KMS-11 (cell line): ENCODE data around the gene UNC119.

Experiments
- H2AFZ ChIP-seq: fragments of 200-600 bp; sonication (generic); 2 replicates; pipeline ENCODE4 v1.6.1; 2016; ENCODE audit warnings: antibody characterized with exemption, mixed run types, low read depth
- H3K27ac ChIP-seq: fragments of 200-600 bp; sonication (generic); 2 replicates; pipeline ENCODE4 v1.6.1; 2016; ENCODE audit warnings: mild to moderate bottlenecking, mixed run types
- H3K27me3 ChIP-seq: fragments of 200-600 bp; sonication (generic); 2 replicates; pipeline ENCODE4 v1.6.1; 2017; ENCODE audit warnings: mild to moderate bottlenecking, low read depth, mixed run types, moderate library complexity; ENCODE audit not compliant: insufficient read depth
- H3K36me3 ChIP-seq: fragments of 200-600 bp; sonication (generic); 2 replicates; pipeline ENCODE4 v1.6.1; 2017; ENCODE audit warnings: mild to moderate bottlenecking, mixed run types; ENCODE audit not compliant: insufficient read depth
- H3K4me1 ChIP-seq: fragments of 200-600 bp; sonication (generic); 2 replicates; pipeline ENCODE4 v1.6.1; 2016; ENCODE audit warnings: mild to moderate bottlenecking, low read depth, mixed run types; ENCODE audit not compliant: poor library complexity, severe bottlenecking
- H3K4me2 ChIP-seq: fragments of 200-600 bp; sonication (generic); 2 replicates; pipeline ENCODE4 v1.7.0; 2016; ENCODE audit warnings: mild to moderate bottlenecking, mixed run types
- H3K4me3 ChIP-seq: fragments of 200-600 bp; sonication (generic); IDR thresholded peaks from 2 replicates; pipeline ENCODE4 v1.6.1; 2017; ENCODE audit warnings: low read depth, low read length, mixed read lengths; ENCODE audit not compliant: insufficient read depth
- H3K79me2 ChIP-seq: fragments of 200-600 bp; sonication (generic); 2 replicates; pipeline ENCODE4 v1.6.1; 2016; ENCODE audit warnings: low read depth, mixed run types; ENCODE audit not compliant: insufficient read depth
- H3K9ac ChIP-seq: fragments of 200-600 bp; sonication (generic); 2 replicates; pipeline ENCODE4 v1.6.1; 2016; ENCODE audit warnings: mild to moderate bottlenecking, mixed run types
- H4K20me1 ChIP-seq: fragments of 200-600 bp; sonication (generic); 2 replicates; pipeline ENCODE4 v1.6.1; 2016; ENCODE audit warnings: mild to moderate bottlenecking, mixed run types; ENCODE audit not compliant: insufficient read depth
- TF ChIP-seq, protein P1 (sequence below): fragments of 200-600 bp; sonication (generic); conservative IDR thresholded peaks from 2 replicates; pipeline ENCODE4 v1.6.1; 2017; ENCODE audit warnings: low read depth, mild to moderate bottlenecking, antibody characterized with exemption, low read length, moderate library complexity, mixed read lengths

Gene UNC119

DNA sequence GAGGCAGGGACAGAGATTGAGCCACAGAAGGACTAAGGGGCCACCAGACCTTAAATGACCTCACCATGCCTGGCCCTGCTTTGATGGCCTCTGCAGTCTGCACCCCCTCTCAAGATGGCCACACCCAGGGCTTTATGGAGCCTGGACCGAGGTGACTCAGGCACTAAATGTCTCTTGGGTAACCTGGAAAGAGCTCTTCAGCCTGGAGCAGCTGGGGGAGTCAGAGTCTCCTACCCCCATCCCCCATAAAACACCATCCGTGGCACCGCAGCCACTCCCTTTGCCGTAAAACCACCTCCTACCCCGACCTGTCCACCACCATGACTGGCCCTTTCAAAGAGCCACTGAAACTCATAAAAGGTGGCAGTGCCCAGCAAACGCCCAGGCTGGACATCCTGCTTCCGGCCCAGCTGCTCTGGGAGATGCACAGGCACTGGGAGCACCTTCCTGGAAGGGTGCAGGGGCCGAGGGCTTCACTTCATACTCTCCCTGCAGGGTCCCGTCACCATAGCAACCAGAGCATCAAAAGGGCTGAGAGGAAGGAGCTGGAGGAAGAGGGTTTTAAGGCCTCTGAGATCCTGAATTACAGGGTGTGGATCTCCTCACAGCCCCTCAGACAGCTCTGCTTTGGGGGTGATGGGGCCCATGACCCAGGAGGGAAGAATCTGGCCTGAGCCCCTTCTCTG lies 24.0 kb downstream of the UNC119 start:
- Histone ChIP-seq H3K27me3 (peaks cover 40% of the 10 kb centered on the region), H3K79me2 (no peaks in the 10 kb centered on the region), H3K4me2 (no peak overlapping the region), H2AFZ (no peak overlapping the region), H3K27ac (no peak overlapping the region), H3K4me3 (no peak overlapping the region), H3K9ac (no peak overlapping the region), H3K36me3 (no peaks in the 10 kb centered on the region), H3K4me1 (no peaks in the 10 kb centered on the region), H4K20me1 (no peaks in the 10 kb centered on the region)
- TF ChIP-seq, protein P1, sequence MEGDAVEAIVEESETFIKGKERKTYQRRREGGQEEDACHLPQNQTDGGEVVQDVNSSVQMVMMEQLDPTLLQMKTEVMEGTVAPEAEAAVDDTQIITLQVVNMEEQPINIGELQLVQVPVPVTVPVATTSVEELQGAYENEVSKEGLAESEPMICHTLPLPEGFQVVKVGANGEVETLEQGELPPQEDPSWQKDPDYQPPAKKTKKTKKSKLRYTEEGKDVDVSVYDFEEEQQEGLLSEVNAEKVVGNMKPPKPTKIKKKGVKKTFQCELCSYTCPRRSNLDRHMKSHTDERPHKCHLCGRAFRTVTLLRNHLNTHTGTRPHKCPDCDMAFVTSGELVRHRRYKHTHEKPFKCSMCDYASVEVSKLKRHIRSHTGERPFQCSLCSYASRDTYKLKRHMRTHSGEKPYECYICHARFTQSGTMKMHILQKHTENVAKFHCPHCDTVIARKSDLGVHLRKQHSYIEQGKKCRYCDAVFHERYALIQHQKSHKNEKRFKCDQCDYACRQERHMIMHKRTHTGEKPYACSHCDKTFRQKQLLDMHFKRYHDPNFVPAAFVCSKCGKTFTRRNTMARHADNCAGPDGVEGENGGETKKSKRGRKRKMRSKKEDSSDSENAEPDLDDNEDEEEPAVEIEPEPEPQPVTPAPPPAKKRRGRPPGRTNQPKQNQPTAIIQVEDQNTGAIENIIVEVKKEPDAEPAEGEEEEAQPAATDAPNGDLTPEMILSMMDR: no peak

GRCh38 chr17:28527859-28528258 lies 24.6 kb downstream of the UNC119 start:
- H3K27ac ChIP-seq: no peak overlapping the region
- H3K36me3 ChIP-seq: no peaks in the 10 kb centered on the region

DNA sequence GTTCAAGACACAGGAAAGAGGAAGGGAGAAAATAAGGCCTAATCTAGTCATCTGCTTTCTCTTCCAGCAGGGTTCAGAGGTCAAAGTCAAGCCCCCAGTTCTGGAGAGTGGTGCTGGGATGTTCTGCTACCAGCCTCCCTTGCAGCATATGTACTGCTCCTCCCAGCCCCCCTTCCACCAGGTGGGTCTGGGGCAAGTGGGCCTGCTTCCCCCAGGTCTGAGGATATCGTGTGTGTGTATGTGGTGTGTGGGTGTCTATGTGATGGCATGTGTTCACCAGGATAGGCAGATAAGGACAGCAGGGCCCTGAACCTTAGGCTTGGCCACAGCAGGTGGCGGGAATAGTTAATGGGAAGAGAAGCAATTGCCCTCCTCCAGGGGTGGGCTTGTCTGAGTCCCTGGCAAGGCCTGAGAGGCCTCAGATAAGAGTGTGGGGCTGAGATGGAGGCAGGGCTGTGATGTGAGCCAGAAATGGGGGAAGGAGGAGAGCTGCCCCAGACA lies 25.2 kb downstream of the UNC119 start:
- Histone ChIP-seq H3K4me1 (no peaks in the 10 kb centered on the region), H3K36me3 (no peaks in the 10 kb centered on the region), H2AFZ (no peak overlapping the region), H3K9ac (no peak overlapping the region), H4K20me1 (no peaks in the 10 kb centered on the region), H3K27me3 (peaks cover 39% of the 10 kb centered on the region), H3K79me2 (no peaks in the 10 kb centered on the region), H3K4me2 (no peak overlapping the region), H3K4me3 (no peak overlapping the region), H3K27ac (no peak overlapping the region)
- TF ChIP-seq, protein P1: no peak

More at GRCh38 chr17:28527859-28528258, 24.6 kb downstream of the UNC119 start:
- H3K79me2 ChIP-seq: no peaks in the 10 kb centered on the region
- no peak overlapping the region for H3K9ac ChIP-seq
- H4K20me1 ChIP-seq: no peaks in the 10 kb centered on the region
- TF ChIP-seq, protein P1: no peak
- no peaks in the 10 kb centered on the region for H3K4me1 ChIP-seq
- H3K4me3 ChIP-seq: no peak overlapping the region
- no peak overlapping the region for H2AFZ ChIP-seq
- no peak overlapping the region for H3K4me2 ChIP-seq
- H3K27me3 ChIP-seq: peaks cover 39% of the 10 kb centered on the region

DNA sequence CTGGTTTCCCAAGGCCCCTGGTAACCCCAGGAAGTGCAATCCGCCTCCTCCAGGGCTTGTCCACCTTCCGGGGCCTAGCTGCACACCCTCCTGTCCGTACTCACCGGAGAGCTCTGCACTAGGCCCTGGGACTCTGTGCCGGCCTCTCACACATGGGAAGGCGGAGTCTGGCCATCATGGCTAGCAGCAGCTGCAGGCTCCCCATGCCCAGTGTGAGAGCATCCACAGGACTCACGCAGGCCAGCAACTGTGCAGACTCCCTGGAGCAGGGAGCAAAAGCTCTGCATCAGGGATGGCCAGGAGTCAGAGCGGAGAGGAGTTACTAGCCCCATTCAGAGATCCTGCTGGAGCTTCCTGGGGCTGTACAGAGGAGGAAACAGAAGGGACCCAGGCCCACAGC lies 26.0 kb downstream of the UNC119 start:
- Histone ChIP-seq H2AFZ (no peak overlapping the region), H4K20me1 (no peaks in the 10 kb centered on the region), H3K4me2 (no peak overlapping the region), H3K27ac (no peak overlapping the region), H3K27me3 (peaks cover 34% of the 10 kb centered on the region), H3K4me1 (no peaks in the 10 kb centered on the region), H3K36me3 (no peaks in the 10 kb centered on the region), H3K4me3 (no peak overlapping the region), H3K79me2 (no peaks in the 10 kb centered on the region), H3K9ac (no peak overlapping the region)
- TF ChIP-seq, protein P1: no peak
